ENCODE data around the gene CCDC47.

CCDC47 gene

DNA sequence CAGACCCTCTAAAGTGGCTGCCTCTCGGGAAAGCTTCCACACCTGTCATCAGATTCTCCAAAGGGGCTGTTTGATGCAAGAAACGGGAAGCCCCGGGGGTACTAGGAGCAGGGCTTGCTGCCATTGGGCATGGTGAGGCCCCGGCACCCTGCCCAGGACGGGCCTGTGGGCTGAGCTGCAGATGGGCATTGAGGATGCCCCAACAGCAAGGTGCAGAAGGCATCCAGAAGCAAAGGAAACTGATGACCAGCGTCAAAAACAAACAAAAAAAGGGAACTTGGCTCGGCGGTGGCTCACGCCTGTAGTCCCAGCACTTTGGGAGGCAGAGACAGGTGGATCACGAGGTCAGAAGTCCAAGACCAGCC, 72.0 kb downstream of the CCDC47 start (continued):
- TF ChIP-seq OVOL3 (tag by site-specific recombination; IDR thresholded peaks at IDR 0.05), result no peak

DNA sequence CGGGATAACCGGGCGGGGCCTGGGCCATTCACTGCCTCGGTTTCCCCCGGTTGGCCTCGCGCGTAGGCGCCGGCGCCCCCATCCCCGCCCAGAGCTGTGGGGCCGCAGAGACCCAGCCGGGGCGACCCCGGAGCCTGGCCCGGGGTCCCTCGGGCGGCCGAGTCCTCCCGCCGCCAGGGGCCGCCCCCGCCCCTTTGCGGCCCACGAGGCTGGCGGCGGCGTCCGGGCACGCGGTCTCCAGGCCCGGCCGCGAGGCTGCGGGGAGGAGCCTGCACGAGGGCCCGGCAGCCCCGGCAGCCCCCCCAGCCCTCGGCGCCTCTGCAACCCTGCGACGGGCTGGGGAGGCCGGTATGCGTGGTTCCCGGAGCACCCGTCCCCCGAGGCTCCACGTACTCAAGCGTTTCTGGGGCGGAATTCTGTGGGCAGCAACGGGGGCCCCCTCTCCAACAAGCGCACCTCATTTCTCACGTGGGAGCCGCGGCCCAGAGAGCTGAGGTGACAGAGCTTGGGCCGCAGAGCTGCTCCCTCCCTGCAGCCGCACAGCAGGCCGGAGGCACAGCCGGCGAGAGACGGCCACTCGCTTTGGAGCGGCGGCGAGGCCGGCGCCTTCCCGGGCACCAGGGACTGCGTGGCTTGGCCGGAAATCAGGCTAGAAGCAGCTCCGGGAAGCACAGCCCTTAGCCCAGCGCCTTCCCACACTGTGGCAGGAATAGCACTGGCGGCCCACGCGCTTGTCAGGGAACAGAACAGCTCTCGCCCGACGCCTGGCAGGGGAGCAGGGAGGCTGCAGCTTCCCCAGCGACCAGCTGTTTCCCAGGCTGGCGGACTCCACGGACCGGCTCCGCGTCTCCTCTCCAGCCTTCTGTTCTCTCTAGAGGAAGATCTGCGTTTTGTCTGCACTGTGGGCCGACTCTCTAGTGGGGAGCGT, 72.6 kb downstream of the CCDC47 start:
- no peaks in the 10 kb centered on the region for H3K9me3 ChIP-seq (ENCODE audit: control insufficient read depth, insufficient read depth, low read depth, low read length)
- peak; percentile 38; the same call in 1 of the 2 replicates for TF ChIP-seq ZNF600 (tag by site-specific recombination; IDR thresholded peaks at IDR 0.05)
- TF ChIP-seq YY1 (tag by site-specific recombination; IDR thresholded peaks at IDR 0.05), result no peak
- H3K27ac ChIP-seq (ENCODE audit: extremely low read depth, low read depth, low read length), result peak overlapping the region; percentile 91
- peak overlapping the region; percentile 55 for H3K4me3 ChIP-seq (ENCODE audit: low read depth, low read length)
- H3K36me3 ChIP-seq (ENCODE audit: control insufficient read depth in 2 of 2, insufficient read depth in 1 of 2, low read length in 2 of 2), result peaks cover 3 to 56% of the 10 kb centered on the region in 2 experiments; a peak in 2 of 3 replicates
- POLR2A ChIA-PET, result interaction anchor here (1.3 to 1.5 kb wide), 2 partner anchors 10 to 79 kb away, joined by 5 to 7 read pairs; partner anchors contain the start of gene MAP3K3
- peaks cover 3% of the 10 kb centered on the region; the same call in 1 of the 2 replicates for H3K4me1 ChIP-seq (ENCODE audit: control insufficient read depth, insufficient read depth, low read length)
- CTCF ChIA-PET, result interaction anchor here (0.6 to 1.0 kb wide), 4 partner anchors 12 to 275 kb away, joined by 3 to 5 read pairs (median 3); no protein-coding TSS in a partner anchor

DNA sequence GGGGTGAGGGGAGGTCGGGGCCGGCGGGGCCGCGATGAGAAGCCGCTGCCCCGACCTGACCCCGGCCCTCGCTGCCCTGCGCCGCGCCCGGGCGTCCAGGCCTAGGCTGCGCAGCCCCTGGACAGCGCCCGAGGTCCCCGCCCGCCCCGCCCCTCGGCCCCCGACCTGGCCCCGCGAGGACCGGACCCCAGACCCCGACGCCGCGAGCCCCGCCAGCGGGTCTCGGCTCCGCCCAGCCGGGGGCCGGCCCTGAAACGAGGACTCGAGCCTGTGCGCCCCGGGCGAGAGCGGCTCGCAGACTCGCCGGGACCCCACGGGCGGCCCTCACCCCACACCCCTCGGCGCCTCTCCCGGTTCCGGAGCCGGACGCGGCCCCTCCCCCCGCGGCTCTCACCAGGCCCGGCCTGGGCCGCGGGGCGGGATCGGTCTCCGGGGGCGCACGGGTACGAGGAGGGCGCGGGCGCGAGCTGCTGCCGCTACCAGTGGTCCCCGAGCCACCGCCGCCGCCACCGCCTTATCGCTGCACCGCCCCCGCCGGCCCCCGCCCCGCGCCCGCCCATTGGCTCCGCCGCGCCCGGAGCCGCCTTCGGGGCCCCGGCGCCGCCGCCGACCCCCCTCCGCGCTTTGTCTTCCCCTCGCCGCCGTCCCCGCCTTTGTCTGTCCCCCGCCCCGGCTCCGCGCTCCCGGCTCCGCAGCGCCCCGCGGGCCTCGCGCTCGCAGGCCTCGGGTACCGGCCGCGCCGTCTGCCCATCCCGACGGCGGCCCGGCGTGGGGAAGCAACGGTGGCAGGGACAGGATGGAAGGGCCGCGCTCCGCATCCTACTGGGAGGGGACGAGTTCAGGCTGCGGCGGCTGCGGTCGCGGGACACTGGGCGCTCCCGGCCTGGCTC, 73.5 kb downstream of the CCDC47 start, which contains the start of gene LIMD2:
LIMD2 (minus strand) TSS at position 488 of the 890 bp plus-strand sequence. CDS start 827 bp downstream, outside the sequence.
- CTCF ChIA-PET, result no interaction called here
- Histone ChIP-seq H3K36me3 (ENCODE audit: control insufficient read depth in 2 of 2, insufficient read depth in 1 of 2, low read length in 2 of 2) (peaks cover 3 to 51% of the 10 kb centered on the region in 2 experiments; a peak in 2 of 3 replicates), H3K9me3 (ENCODE audit: control insufficient read depth, insufficient read depth, low read depth, low read length) (no peaks in the 10 kb centered on the region), H3K4me1 (ENCODE audit: control insufficient read depth, insufficient read depth, low read length) (peaks cover 3% of the 10 kb centered on the region; the same call in 1 of the 2 replicates), H3K27ac (ENCODE audit: extremely low read depth, low read depth, low read length) (peak within 1 kb of the TSS; percentile 91), H3K4me3 (ENCODE audit: low read depth, low read length) (peak within 1 kb of the TSS; percentile 55)
- POLR2A ChIA-PET, result interaction anchor here (1.3 to 1.5 kb wide), 2 partner anchors 10 to 78 kb away, joined by 5 to 7 read pairs; partner anchors contain the start of gene MAP3K3
- TF ChIP-seq EGR2 (tag by site-specific recombination; IDR thresholded peaks at IDR 0.05; ENCODE audit: low read depth), result no peak
- TF ChIP-seq YY2 (tag by site-specific recombination; IDR thresholded peaks at IDR 0.05), result no peak
- 0 out of 2 replicates have a peak, but pooled peaks have one; percentile 27 for TF ChIP-seq ZNF341 (tag by site-specific recombination; IDR thresholded peaks at IDR 0.05; ENCODE audit: low read depth)
- TF ChIP-seq, protein P1, sequence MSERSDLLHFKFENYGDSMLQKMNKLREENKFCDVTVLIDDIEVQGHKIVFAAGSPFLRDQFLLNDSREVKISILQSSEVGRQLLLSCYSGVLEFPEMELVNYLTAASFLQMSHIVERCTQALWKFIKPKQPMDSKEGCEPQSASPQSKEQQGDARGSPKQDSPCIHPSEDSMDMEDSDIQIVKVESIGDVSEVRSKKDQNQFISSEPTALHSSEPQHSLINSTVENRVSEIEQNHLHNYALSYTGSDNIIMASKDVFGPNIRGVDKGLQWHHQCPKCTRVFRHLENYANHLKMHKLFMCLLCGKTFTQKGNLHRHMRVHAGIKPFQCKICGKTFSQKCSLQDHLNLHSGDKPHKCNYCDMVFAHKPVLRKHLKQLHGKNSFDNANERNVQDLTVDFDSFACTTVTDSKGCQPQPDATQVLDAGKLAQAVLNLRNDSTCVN (tag by site-specific recombination; optimal IDR thresholded peaks at IDR 0.05), result peak; percentile 39
- 0 out of 2 replicates have a peak, but pooled peaks have one; percentile 19 for TF ChIP-seq IKZF3 (tag by site-specific recombination; IDR thresholded peaks at IDR 0.05)
- TF ChIP-seq ZSCAN30 (tag by site-specific recombination; IDR thresholded peaks at IDR 0.05), result 0 out of 2 replicates have a peak, but pooled peaks have one; percentile 6
- no peak for TF ChIP-seq ZBTB48 (tag by site-specific recombination; IDR thresholded peaks at IDR 0.05)

DNA sequence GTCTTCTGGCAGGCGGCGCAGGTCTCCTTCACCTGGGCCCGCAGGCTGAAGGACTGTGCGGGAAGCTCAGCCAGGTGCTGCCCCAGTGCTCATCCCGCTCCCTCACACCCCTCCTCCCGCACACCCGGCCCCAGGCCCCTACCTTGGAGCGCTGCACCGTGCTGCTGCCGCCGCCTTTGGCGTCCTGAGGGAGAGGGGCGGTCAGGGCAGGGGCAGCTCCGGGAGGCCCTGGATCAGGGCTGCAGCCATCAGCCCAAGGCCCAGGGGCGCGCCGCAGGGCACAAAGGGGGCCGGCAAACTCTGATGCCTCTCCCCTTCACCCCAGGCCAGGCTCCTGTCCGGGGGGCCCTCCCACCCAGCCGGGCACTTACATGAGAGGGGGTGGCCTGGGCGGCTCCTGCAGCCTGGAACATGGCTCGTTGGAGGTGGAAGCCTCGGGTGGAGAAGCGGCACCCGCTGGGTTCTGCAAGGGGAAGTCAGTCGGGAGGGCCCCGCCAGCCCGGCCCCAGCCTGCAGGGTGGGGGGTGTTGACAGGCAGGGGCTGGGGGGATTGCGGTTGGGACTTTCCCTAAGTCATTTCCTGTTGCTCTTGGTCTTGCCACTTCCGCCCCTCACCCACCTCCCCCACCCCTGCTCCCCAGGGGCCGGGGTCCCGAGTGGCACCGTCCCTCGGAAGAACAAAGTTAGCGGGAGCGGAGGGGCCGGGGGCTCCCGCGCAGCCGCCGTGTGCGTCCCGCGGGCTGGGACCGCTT, 74.3 kb downstream of the CCDC47 start:
- Histone ChIP-seq H3K27ac (ENCODE audit: extremely low read depth, low read depth, low read length) (peak overlapping the region; percentile 91; the same call in 1 of the 2 replicates), H3K9me3 (ENCODE audit: control insufficient read depth, insufficient read depth, low read depth, low read length) (no peaks in the 10 kb centered on the region), H3K36me3 (ENCODE audit: control insufficient read depth in 2 of 2, insufficient read depth in 1 of 2, low read length in 2 of 2) (peaks cover 3 to 50% of the 10 kb centered on the region in 2 experiments; a peak in 2 of 3 replicates), H3K4me1 (ENCODE audit: control insufficient read depth, insufficient read depth, low read length) (peaks cover 3% of the 10 kb centered on the region; the same call in 1 of the 2 replicates), H3K4me3 (ENCODE audit: low read depth, low read length) (peak overlapping the region; percentile 55)
- ChIA-PET POLR2A (interaction anchor here (0.9 to 1.8 kb wide), 4 partner anchors 24 to 77 kb away, joined by 3 to 11 read pairs (median 8); partner anchors contain the start of genes CCDC47 and MAP3K3), CTCF (interaction anchor here (0.7 to 3.7 kb wide), 9 partner anchors 24 to 274 kb away, joined by 3 to 27 read pairs (median 3); partner anchors contain the start of gene CCDC47)
- TF ChIP-seq, protein P2, sequence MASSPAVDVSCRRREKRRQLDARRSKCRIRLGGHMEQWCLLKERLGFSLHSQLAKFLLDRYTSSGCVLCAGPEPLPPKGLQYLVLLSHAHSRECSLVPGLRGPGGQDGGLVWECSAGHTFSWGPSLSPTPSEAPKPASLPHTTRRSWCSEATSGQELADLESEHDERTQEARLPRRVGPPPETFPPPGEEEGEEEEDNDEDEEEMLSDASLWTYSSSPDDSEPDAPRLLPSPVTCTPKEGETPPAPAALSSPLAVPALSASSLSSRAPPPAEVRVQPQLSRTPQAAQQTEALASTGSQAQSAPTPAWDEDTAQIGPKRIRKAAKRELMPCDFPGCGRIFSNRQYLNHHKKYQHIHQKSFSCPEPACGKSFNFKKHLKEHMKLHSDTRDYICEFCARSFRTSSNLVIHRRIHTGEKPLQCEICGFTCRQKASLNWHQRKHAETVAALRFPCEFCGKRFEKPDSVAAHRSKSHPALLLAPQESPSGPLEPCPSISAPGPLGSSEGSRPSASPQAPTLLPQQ (tag by site-specific recombination; IDR thresholded peaks at IDR 0.05), result 0 out of 2 replicates have a peak, but pooled peaks have one; percentile 23
- TF ChIP-seq, protein P3, sequence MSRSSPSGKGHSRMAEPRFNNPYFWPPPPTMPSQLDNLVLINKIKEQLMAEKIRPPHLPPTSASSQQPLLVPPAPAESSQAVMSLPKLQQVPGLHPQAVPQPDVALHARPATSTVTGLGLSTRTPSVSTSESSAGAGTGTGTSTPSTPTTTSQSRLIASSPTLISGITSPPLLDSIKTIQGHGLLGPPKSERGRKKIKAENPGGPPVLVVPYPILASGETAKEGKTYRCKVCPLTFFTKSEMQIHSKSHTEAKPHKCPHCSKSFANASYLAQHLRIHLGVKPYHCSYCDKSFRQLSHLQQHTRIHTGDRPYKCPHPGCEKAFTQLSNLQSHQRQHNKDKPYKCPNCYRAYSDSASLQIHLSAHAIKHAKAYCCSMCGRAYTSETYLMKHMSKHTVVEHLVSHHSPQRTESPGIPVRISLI (tag by site-specific recombination; IDR thresholded peaks at IDR 0.05), result no peak
- TF ChIP-seq, protein P4, sequence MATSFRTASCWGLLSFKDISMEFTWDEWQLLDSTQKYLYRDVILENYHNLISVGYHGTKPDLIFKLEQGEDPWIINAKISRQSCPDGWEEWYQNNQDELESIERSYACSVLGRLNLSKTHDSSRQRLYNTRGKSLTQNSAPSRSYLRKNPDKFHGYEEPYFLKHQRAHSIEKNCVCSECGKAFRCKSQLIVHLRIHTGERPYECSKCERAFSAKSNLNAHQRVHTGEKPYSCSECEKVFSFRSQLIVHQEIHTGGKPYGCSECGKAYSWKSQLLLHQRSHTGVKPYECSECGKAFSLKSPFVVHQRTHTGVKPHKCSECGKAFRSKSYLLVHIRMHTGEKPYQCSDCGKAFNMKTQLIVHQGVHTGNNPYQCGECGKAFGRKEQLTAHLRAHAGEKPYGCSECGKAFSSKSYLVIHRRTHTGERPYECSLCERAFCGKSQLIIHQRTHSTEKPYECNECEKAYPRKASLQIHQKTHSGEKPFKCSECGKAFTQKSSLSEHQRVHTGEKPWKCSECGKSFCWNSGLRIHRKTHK (tag by site-specific recombination; IDR thresholded peaks at IDR 0.05), result no peak
- peak; percentile 47 for TF ChIP-seq ZBTB20 (tag by site-specific recombination; IDR thresholded peaks at IDR 0.05)
- no peak for TF ChIP-seq OVOL3 (tag by site-specific recombination; IDR thresholded peaks at IDR 0.05)
- no peak for TF ChIP-seq KLF9 (tag by site-specific recombination; IDR thresholded peaks at IDR 0.05; ENCODE audit: low read depth)
- TF ChIP-seq GLIS2 (tag by site-specific recombination; IDR thresholded peaks at IDR 0.05), result peak; percentile 95
- TF ChIP-seq GLIS1 (tag by site-specific recombination; IDR thresholded peaks at IDR 0.05), result peak; percentile 96
- TF ChIP-seq ZBTB7A (tag by site-specific recombination; IDR thresholded peaks at IDR 0.05; ENCODE audit: low read depth), result 0 out of 2 replicates have a peak, but pooled peaks have one; percentile 28
